ENCODE measurements around the gene KRI1.

DNA sequence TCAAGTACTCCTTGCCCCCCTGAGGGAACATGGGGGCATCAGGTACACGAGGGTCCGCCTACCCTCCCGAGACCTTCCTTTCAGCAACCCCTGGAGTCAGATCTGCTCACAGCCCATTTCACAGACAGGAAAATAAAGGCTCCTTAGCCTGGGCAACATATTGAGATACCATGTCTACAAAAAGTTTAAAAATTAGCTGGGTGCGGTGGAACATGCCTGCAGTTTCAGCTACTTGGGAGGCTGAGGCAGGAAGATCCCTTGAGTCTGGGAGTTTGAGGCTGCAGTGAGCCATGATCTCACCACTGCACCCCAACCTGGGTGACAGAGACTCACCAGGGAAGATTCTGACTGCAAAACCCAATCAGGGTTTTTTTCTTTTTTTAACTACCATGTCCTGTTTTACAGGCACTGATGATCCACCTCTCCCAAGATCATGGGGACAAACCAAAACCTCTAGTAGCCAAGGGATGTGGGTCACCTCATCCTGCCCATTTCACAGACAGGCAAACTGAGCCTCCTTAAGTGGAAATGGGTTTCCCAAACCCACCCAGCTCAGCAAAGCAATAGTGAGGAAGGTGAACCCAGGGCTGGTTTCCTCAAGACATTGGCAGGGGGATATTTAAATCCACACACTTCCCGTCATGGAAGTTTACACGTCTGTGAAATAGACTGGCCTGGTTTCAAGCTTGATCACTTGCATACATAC, 9.4 kb upstream of the KRI1 start:
- TF ChIP-seq EZH2 (IDR thresholded peaks at IDR 0.05; ENCODE audit: low read depth, low read length, severe bottlenecking) (no peak), POLR2A (IDR thresholded peaks at IDR 0.05; ENCODE audit: control extremely low read depth in 1 of 2, low read depth in 2 of 2, low read length in 2 of 2) (no peak), SRF (IDR thresholded peaks at IDR 0.05; ENCODE audit: low read depth, low read length) (no peak), SUZ12 (IDR thresholded peaks at IDR 0.05; ENCODE audit: low read length) (no peak), HDAC6 (IDR thresholded peaks at IDR 0.05; ENCODE audit: low read depth, low read length) (no peak), CEBPB (IDR thresholded peaks at IDR 0.05; ENCODE audit: low read depth, low read length) (no peak)
- TF ChIP-seq, protein P1, sequence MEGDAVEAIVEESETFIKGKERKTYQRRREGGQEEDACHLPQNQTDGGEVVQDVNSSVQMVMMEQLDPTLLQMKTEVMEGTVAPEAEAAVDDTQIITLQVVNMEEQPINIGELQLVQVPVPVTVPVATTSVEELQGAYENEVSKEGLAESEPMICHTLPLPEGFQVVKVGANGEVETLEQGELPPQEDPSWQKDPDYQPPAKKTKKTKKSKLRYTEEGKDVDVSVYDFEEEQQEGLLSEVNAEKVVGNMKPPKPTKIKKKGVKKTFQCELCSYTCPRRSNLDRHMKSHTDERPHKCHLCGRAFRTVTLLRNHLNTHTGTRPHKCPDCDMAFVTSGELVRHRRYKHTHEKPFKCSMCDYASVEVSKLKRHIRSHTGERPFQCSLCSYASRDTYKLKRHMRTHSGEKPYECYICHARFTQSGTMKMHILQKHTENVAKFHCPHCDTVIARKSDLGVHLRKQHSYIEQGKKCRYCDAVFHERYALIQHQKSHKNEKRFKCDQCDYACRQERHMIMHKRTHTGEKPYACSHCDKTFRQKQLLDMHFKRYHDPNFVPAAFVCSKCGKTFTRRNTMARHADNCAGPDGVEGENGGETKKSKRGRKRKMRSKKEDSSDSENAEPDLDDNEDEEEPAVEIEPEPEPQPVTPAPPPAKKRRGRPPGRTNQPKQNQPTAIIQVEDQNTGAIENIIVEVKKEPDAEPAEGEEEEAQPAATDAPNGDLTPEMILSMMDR (IDR thresholded peaks at IDR 0.05; ENCODE audit: control extremely low read depth in 1 of 3, insufficient read depth in 1 of 3, low read depth in 1 of 3, low read length in 3 of 3) = no peak
